ENCODE measurements around the gene ACOXL.

ACOXL gene

DNA sequence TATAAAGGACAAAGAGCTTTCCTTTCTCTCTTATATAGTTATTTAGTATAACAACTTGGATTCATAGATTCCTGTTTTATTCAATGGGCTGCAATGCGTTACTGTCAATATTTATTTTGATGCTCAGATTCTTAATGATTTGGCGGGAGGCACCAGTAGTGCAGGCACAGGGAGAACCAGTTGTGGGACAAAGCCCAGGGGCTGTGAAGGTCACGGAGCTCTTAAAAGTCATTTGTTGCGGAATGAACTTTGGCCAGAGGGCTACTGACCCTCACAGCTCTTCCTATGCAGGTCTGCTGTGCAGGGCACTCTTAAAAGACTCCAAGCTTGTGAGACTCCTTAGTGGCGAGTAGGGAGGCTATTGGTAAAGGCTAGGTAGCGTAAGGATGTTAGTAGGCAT is 422.4 kb downstream of the ACOXL start:
- DNase-seq (ENCODE audit: low read depth in 4 of 4, low spot score in 1 of 4), result no peak

DNA sequence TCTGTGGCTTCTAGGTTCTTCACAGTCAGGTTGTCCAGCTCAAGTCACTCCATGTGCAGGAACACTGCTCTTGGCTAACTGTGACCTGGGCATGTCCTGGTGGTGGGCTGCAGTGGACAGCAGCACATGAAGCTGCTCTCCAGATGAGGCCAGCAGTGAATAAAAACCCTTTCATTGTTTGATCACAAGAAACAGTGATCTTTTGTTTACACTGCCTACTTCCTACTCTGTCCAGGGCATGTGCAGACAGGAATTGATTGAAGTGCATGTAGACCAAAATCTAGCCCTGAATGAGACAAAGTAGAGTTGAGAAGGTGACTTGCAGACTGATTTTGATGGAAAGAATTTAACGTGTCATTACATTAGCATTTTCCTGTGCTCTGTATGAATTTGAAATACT is 423.2 kb downstream of the ACOXL start:
- no peak for DNase-seq (ENCODE audit: low read depth in 4 of 4, low spot score in 1 of 4)

DNA sequence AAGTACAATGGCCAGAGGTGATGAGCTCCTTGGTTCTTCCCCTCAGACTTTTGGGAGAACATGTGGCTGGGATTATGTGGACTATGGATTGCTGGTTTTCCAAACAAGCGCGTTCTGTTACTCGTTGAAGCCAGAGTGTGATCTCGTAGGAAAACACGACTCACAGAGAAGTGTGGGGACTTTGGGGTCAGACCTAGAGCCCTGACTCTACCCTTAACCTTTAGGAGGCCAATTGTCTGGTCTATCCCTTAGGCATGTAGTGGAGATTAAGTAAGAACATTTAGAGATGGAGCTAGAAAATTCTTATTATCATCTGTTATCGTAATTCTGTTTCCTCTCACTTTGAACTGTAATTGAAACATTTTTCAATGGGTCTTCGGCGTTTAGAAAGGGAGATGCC is 424.2 kb downstream of the ACOXL start:
- no peak for DNase-seq (ENCODE audit: low read depth in 4 of 4, low spot score in 1 of 4)

DNA sequence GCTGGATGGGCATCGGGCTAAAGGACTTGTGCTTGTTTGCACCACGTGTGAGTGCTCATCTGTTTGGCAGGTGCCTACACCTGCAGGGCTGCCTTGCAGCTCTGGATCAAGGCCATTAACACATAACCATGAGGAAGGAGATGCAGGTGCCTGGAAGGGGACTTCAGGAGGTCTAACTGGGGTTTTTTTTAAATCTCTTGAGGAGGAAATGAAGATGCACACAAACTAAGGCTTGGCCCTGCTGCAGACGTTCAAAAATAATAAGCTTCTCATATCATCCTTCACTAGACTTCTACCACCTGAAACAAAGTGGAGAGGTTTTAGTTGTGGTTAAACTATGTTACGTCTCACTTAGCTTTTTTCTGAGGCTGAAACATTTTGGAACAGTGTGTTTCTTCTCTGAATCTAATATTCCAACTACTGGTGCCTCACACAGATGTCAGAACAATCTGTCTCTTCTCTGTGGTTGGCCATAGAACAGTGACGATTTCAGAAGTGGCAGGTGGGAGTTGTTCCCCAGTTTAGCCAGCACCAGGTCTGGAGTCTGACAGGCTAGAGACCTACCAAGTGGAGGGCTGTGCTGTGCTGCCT is 424.8 kb downstream of the ACOXL start:
- no peak for DNase-seq (ENCODE audit: low read depth in 4 of 4, low spot score in 1 of 4)

DNA sequence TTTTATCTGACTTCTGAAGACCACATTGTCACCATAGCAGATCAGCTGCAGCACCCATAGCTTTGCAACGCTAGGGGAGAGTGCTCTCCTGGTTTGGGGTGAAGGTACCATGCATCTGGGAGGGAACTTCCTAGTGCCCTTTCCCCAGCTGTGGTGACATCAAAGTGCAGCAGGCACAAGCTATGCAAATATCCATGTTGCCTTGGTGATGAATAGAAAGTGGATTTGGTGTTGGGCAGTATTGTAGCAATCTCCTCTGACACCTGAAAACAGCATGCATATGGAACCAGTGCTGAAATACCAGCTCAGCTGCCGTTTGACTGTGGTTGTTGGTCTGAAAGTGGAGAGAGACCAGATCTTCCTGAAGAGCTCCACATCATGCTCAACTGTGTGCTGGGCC is 425.4 kb downstream of the ACOXL start:
- no peak for DNase-seq (ENCODE audit: low read depth in 4 of 4, low spot score in 1 of 4)

DNA sequence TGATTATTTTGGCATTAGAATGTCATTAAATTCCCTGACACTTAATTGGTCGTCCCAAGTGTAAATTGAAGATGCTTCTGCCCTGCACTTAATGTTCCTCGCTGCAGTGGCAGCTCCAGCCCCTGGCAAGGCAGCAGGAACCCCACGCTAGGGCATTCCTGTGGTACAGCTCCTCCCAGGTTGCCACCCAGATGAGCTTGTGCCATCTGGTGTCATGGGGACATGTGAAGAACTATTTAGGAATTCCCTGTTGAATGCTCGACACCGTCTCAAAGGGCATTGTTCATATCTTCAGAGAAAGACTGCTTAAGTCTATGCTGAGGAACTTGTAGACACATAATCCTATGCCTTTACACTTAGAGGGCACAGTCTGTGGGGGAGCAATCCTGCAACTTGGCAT is 427.3 kb downstream of the ACOXL start:
- no peak for DNase-seq (ENCODE audit: low read depth in 4 of 4, low spot score in 1 of 4)

DNA sequence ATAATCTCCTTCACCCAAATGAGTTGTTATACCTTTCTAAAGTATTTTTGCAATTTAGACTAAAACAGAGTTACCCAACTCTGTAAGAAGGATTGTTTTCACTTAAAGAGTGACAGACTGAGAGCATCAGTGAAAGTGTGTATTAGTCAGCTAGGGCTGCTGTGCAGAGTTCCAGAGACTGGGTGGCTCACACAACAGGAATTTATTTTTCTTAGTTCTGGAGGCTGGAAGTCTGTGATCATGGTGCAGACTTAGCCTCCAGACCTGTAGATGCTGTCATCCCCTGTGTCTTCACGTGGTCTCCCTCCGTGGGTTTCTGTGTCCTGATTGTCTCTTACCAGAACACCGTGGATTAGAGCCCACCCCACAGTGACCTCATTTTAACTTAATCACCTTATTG is 428.4 kb downstream of the ACOXL start:
- no peak for DNase-seq (ENCODE audit: low read depth in 4 of 4, low spot score in 1 of 4)

DNA sequence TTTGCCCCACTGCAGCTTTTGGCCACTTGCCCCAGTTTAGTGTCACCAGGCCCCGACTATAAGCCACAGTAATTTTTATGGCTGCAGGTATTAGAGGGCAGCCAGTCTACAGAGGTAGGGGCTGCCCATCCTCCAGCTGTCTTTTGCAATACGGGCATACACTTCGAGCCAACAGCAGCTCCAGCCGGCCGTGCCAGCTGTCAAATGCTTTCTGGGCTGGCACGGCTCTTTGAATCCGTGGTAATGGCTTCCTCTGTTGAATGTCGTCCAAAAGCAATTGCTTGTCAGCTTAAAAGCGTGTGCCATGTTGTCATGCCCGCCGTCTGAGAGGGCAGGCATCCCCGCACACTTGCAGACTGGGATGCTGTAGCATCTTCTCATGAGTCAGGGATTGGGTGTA is 429.6 kb downstream of the ACOXL start:
- DNase-seq (ENCODE audit: low read depth in 4 of 4, low spot score in 1 of 4), result no peak

DNA sequence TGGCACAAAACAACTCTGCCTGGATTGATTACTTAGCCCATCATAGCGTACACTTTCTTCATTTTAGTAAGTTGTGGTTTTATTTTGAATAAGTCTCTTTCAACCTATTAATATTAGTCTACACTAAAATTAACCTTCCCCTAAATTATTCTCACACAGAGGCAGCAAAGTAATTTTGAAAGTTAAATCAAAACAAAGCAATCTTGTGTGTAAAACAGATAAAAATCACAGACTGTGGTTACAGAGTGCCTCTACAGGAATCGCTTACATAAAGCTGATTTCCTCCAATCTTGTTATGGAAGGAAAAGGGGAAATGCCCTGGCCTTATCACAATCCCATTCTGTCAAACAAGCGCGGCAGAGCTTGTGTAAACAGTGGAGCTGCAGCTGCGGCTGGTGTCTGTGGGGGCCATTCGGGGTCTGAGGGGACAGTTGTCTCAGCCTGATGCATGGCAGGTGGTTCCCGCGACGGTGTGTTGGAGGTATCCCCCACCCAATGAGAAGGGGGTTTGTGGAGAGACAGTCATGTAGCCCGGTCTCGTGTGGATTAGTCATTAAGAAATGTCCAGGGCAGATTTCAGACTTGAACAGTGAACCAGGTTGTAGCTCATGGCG is 430.5 kb downstream of the ACOXL start:
- no peak for DNase-seq (ENCODE audit: low read depth in 4 of 4, low spot score in 1 of 4)

DNA sequence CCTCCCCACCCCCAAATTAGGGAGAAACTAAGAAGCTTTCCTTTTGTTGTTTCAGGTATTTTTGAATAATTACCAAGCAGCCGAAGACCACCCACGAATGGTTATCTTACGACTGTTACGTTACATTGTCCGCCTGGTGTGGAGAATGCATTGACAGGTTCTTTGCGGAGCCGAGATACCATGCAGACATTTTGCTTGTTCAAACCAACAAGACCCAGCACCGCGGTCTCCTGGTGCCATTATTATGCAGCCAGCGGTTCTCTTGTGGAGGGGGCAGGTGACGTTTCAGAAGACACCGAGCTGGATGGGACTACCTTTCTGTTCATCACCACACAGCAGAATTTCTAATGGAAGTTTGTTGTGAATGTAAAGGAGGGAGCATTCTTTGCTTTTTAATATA is 431.7 kb downstream of the ACOXL start:
- no peak for DNase-seq (ENCODE audit: low read depth in 4 of 4, low spot score in 1 of 4)

DNA sequence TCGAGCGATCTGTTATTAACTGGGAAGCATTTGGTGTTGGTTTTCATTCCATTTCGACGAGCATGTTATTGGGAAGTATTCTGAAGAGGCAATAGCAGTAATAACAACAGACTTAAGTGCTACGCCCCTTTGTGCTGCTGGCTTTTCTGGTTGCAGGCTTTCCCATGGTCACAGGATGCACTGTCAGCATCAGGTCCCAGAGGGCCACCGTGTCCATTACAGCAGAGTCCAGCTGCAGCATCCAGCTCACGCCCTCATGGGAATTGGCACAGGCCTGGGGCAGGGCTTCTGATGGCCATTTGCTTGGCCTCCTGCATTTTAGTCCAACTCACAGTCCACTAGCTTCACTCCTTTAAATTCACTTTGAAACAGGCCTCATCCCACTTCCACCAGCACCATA is 432.7 kb downstream of the ACOXL start:
- DNase-seq (ENCODE audit: low read depth in 4 of 4, low spot score in 1 of 4), result no peak

DNA sequence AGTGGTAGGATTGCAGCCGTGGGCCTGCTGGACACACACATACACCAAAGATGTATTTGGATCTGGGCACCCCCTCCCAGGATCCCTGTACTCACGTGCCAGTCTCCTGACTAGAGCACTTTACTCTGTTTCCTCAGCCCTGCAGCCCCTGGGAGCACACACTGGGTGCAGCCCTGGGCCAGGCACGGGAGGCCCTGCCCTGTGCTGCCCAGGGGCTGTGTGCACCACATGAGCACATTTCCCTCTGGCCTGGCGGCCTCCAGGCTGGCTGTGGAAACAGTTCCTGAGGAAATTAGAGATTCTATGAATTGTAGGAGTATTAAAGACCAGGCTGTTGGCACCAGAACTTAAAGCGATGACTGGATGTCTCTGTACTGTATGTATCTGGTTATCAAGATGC is 433.7 kb downstream of the ACOXL start:
- no peak for DNase-seq (ENCODE audit: low read depth in 4 of 4, low spot score in 1 of 4)

DNA sequence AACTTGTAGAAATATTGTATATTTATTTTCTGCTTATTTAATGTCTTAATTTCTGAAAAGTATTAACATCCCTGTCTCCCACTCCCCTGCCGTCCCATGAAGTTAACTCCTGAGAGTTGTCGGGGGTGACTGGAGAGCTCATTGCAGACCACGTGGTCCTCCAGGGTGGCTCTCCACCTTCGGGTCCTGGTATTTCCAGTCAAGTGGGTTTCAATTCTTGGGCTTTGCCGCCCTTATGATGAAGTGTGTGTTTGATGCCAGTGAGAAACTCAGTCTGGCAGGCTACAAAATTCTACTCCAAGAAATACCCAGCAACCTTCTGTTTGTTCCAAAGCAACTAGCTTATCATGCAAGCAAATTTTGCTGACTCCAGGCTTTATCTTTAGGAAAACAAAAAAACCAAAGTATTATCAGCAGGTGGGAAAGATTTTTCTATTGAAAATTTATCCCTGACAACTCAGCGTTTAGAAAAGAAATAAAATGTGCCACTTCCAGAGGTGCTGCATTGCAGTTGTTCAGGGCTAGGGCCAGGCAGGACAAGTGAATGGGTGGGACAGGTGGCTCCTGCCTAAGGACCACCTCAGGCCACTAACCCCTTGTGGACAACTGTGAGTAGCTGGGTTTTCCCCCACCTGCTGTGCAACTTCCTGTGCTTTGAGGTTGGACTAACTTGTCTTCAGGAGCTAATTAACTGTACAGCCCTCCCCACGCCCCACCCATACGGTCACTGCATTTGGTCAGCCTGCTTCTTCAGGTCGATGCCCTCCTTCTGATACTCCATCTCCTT is 434.9 kb downstream of the ACOXL start:
- no peak for DNase-seq (ENCODE audit: low read depth in 4 of 4, low spot score in 1 of 4)

DNA sequence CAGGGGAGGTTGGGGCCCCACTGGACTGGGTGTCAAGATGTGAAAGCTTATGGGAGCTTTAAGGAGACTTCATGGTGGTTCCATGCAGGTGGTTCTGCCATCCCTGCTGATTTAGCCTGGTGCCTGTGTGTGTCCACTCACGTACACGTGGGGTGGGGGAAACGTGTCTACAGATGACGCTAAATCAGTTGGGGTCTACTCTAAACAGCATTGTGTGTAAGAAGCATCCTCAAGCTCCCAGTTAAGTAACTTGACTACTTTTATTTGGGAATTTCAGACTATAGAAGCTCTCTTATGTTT is 435.4 kb downstream of the ACOXL start:
- no peak for DNase-seq (ENCODE audit: low read depth in 4 of 4, low spot score in 1 of 4)
